Adrenal gland (tissue), 5 donors: ENCODE measurements around the gene ANAPC2.

ENCODE experiments used
- CTCF ChIP-seq, 6 experiments: fragments of 450-650 bp in 4 of 6; fragments of 200-600 bp in 2 of 6; sonication (generic) in 1 of 6; IDR thresholded peaks; 1 replicate in 5 of 6; 2 replicates in 1 of 6; pipeline versions ENCODE4 v1.5.1 to v1.8.0; 2016 to 2021; ENCODE audit warnings: antibody characterized with exemption in 6 of 6, mild to moderate bottlenecking in 2 of 6, moderate library complexity in 1 of 6
- POLR2A ChIP-seq, 2 donors: fragments of 450-650 bp; IDR thresholded peaks; one replicate each; pipeline ENCODE4 v1.6.1; 2017; ENCODE audit warnings: antibody characterized with exemption in 2 of 2, mild to moderate bottlenecking in 2 of 2, moderate library complexity in 1 of 2
- donor health status: DM: no; HTN: no; CAD: no.

DNA sequence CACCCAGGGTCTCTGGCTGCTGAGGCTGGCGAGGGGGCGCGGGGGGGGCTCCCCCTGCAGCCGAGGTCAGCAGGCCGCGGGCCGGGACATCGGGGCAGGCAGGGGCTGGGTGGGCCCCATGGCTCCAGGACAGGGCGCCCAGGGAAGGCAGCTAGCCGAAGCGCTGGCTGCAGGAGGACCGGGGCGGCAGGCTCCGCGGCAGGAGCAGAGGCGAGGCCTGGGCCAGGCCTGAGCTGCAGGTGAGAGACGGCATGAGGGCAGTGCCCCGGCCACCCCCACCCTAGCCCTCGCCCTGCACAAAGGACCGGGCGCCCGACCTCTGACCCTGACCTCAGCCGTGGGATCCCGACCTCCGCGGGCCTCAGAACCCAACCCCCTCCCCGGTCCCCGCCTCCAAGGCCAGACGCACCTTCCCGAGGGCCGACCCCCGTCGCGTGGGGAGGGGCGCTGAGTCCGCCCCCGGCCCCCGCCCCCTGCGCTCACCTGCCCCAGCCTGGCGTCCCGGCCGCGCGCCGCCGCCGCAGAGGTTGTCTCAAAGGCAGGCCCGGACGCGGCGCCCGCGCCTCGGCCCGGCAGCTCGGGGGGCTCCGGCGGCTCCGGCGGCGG is 33.2 kb upstream of the ANAPC2 start:
- no peak for TF ChIP-seq POLR2A (IDR thresholded peaks at IDR 0.05)
- TF ChIP-seq CTCF (IDR thresholded peaks at IDR 0.05) = no peak
